Epithelial cell of esophagus (primary cell): ENCODE data around the gene MAP3K9.

Experiments used
- DNase-seq: peaks from one replicate; pipeline ENCODE4 v3.0.0; 2010; ENCODE audit warnings: low read depth
- H3K4me3 ChIP-seq: 2 replicates; pipeline ENCODE4 v1.5.1; 2011; ENCODE audit warnings: mild to moderate bottlenecking, low read length, control low read depth
- TF ChIP-seq, protein P1 (sequence below): IDR thresholded peaks from 2 replicates; pipeline ENCODE4 v1.5.1; 2011; ENCODE audit warnings: low read depth, mild to moderate bottlenecking, low read length, control low read depth, inconsistent platforms; ENCODE audit not compliant: insufficient read depth; ENCODE audit errors: missing control alignments

Gene MAP3K9

DNA sequence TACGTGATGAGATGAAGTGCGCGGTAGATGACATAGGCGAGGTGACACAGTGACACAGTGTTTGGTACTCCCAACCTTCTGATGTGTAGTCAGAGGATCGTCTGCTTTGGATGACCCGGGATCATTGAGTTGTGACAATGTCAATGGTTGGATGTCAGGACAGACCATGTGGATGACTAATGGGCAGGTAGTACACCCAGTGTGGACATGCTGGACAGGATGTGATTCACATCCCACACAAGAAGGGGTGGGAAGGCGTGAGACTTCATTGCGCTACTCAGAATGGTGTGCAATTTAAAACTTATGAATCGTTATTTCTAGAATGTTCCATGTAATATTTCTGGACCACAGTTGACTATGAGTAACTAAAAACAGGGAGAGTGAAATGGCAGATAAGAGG lies 23.8 kb downstream of the MAP3K9 start:
- H3K4me3 ChIP-seq = no peak overlapping the region
- DNase-seq = peak; percentile 92
- TF ChIP-seq, protein P1, sequence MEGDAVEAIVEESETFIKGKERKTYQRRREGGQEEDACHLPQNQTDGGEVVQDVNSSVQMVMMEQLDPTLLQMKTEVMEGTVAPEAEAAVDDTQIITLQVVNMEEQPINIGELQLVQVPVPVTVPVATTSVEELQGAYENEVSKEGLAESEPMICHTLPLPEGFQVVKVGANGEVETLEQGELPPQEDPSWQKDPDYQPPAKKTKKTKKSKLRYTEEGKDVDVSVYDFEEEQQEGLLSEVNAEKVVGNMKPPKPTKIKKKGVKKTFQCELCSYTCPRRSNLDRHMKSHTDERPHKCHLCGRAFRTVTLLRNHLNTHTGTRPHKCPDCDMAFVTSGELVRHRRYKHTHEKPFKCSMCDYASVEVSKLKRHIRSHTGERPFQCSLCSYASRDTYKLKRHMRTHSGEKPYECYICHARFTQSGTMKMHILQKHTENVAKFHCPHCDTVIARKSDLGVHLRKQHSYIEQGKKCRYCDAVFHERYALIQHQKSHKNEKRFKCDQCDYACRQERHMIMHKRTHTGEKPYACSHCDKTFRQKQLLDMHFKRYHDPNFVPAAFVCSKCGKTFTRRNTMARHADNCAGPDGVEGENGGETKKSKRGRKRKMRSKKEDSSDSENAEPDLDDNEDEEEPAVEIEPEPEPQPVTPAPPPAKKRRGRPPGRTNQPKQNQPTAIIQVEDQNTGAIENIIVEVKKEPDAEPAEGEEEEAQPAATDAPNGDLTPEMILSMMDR = no peak

DNA sequence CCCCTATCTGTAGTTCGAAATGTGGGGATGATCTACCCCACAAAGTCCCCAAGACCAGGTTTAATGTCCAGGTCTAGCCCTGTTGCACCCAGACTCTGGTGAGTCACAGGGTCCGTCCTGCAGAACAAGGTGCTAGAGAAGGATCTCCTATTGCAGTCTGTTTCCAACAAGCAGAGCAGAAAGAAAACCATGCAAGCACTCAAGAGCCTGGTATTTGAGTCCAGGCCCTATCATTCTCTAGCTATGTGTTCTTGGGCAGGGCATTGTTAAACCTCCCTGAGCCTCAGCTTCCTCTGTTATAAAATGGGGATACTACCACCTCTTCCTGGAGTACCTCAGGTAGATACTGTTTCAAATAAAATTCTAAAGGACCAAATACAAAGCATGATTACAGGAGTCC lies 24.4 kb downstream of the MAP3K9 start:
- TF ChIP-seq, protein P1 = no peak
- peak; percentile 76 for DNase-seq
- no peak overlapping the region for H3K4me3 ChIP-seq

DNA sequence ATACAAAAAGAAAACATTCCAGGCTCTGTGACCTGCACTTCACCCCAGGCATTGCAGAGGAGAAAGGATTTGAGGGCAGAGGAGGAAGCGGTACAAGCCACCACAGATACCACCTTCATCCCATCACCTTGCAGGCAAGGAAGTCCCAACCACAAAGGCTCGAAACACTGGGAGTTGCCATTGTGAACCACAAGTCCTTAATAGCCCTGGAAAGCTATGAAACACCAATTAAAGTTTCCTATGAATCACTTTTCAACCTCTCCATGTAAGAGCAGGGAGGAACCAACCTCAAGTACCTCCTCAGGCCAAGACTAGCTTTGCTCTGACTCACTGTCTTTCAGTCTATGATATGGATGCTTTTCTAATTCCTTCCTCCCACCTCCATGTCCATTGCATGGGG lies 27.0 kb downstream of the MAP3K9 start:
- TF ChIP-seq, protein P1 = no peak
- H3K4me3 ChIP-seq = no peak overlapping the region
- DNase-seq = peak; percentile 96

DNA sequence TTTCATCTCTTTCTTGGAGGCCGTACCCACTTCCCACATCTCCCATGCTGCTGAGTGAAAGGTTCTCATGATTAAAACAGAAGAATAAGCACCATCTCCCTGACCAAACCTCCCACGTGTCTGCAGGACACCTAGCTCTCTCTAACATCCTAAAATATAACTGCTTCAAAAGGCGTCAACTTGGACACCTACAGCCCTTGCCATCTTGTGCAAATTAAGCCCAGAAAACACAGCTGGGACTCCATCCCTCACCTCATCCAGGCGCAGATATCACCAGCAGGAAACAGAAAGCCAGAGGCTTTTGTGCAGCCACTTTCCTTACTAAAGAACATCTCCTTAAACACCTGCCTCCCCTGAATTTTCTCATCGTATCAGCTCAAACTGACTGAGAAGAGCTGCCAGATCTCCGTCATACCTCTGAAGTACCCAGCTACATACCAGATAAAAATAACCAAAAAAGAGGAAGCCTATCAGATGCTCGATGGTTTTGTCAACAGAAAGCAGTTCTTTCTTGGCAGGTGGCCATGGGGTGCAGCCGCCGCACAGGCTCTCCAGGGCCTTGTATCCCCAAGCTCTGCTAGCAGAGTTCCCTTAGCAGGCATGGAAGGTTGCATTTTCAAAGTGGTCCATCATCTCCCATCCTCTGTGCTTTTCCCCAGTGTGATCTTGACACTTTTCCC lies 28.8 kb downstream of the MAP3K9 start:
- no peak for DNase-seq
- TF ChIP-seq, protein P1 = no peak
- H3K4me3 ChIP-seq = no peak overlapping the region

DNA sequence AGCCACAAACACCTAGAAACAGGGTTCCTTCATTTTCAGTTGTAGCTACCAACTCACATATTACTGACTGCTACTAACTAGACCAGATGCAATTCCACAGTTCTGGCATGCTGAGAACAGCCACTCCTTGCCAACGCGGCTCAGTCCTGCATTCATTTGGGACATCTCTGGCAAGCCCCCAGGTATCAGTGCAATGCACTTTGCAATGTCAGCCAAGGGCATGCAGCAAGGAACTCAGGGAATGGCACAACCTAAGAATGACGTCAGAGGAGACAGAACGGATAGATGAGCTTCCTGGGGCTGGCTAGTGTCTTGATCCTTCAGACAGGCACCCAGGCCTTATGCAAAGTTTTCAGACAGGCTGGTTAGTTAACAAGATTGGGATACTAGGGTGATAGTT lies 29.6 kb downstream of the MAP3K9 start:
- TF ChIP-seq, protein P1 = no peak
- no peak overlapping the region for H3K4me3 ChIP-seq
- no peak for DNase-seq

DNA sequence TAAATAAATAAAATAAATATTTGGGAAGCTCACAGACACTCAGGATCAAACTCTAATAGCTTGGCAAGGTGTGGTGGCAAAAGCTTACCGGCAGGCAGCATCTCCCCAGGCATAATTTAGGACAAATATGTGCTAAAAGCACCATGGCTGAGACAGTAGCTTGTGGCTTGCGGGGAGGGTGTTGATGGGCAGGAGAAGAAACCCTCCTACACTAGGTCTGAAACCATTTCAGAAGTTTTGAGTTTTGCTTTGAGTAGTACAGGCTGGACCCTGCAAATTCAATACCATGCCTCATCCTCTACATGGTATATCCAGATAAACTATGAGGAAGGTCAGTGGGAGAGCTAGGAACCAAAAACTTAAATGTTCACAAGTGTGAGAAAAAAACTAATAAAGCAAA lies 33.1 kb downstream of the MAP3K9 start:
- no peak overlapping the region for H3K4me3 ChIP-seq
- TF ChIP-seq, protein P1 = no peak
- no peak for DNase-seq

DNA sequence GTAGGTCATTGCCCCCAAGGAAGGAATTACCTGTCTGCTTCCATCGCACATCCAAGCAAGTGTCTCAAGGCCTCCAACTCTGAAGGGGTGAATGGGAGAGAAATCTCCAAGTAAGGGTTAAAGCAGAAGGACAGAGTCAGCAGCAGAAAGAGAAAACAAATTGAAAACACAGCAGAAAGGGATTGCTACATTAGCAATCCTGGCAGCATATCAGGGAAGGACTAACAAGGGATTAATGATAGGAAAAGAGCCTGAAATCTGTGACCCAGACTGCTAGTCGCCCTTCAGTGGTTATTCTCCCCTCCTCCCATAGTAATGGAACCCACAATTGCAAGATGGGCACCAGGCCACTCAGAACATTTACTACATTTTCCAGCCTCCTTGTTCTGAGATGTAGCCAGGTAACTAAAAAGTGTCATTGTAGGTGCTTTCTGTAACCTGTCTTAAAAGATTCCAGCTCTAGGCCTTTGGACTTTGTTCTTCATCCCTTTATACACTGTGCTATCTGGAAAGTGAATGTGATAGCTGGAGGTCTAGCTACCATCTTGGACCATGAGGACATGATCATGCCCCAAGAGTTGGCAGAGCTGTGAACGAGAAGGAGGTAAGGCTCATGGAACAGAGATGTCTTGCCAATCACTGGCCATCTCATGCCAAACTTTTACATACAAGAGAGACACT lies 36.0 kb downstream of the MAP3K9 start:
- no peak for DNase-seq
- TF ChIP-seq, protein P1 = no peak
- no peak overlapping the region for H3K4me3 ChIP-seq
